ENCODE results near the gene DDX19B. TPM values are rescaled to one million over a fixed set of nuclear protein-coding genes. Genes with fewer than 3 reads are reported as not detected.

The DDX19B gene
- total and polyA plus RNA-seq, 8 donors = 9.8 to 34.3 (median 23.1) TPM

- H3K4me1 ChIP-seq = peaks cover 18 to 30% (median 22%) of the 10 kb centered on the region in 4 donors
Observed at GRCh38 chr16:70295634-70296033, 3.4 kb upstream of the DDX19B start.

GRCh38 chr16:70301121-70301520, 2.1 kb downstream of the DDX19B start:
- no peak for DNase-seq
- Histone ChIP-seq H3K27me3 (no peaks in the 10 kb centered on the region), H3K4me3 (no peak overlapping the region), H3K27ac (no peak overlapping the region), H3K4me1 (peaks cover 18 to 52% (median 28%) of the 10 kb centered on the region in 4 donors), H3K36me3 (peaks cover 3 to 32% (median 12%) of the 10 kb centered on the region in 4 donors), H3K9me3 (peaks cover 0 to 7% (median 0%) of the 10 kb centered on the region in 4 donors)
- WGBS, 5 donors = 96 to 100% (median 99%) methylated on average over 1 of the region's 1 CpG
- TF ChIP-seq CTCF (IDR thresholded peaks at IDR 0.05) (no peak), POLR2AphosphoS5 (IDR thresholded peaks at IDR 0.05) (no peak), EP300 (IDR thresholded peaks at IDR 0.05) (no peak), POLR2A (IDR thresholded peaks at IDR 0.05) (no peak)
- intact Hi-C loops (cut with DNase I; ENCODE audit: low total_unique reads) = no loop called here

More at GRCh38 chr16:70295634-70296033, 3.4 kb upstream of the DDX19B start:
- no peak for DNase-seq
- Histone ChIP-seq H3K36me3 (peaks cover 0 to 5% (median 0%) of the 10 kb centered on the region in 4 donors), H3K27me3 (no peaks in the 10 kb centered on the region), H3K27ac (no peak overlapping the region), H3K9me3 (no peaks in the 10 kb centered on the region), H3K4me3 (no peak overlapping the region)
- no peak for TF ChIP-seq POLR2A (IDR thresholded peaks at IDR 0.05)
- TF ChIP-seq POLR2AphosphoS5 (IDR thresholded peaks at IDR 0.05) = no peak
- TF ChIP-seq EP300 (IDR thresholded peaks at IDR 0.05) = no peak
- TF ChIP-seq CTCF (IDR thresholded peaks at IDR 0.05) = no peak
- intact Hi-C loops (cut with DNase I; ENCODE audit: low total_unique reads) = no loop called here

- no peak overlapping the region for H3K4me3 ChIP-seq
- H3K27me3 ChIP-seq = no peaks in the 10 kb centered on the region
- TF ChIP-seq POLR2AphosphoS5 (IDR thresholded peaks at IDR 0.05) (no peak), EP300 (IDR thresholded peaks at IDR 0.05) (no peak), CTCF (IDR thresholded peaks at IDR 0.05) (no peak), POLR2A (IDR thresholded peaks at IDR 0.05) (no peak)
- peaks cover 0 to 7% (median 0%) of the 10 kb centered on the region in 4 donors for H3K9me3 ChIP-seq
- peaks cover 3 to 32% (median 14%) of the 10 kb centered on the region in 4 donors for H3K36me3 ChIP-seq
- WGBS, 5 donors = 29 to 44% (median 36%) methylated on average over 1 of the region's 1 CpG
- H3K27ac ChIP-seq = no peak overlapping the region
- H3K4me1 ChIP-seq = peaks cover 18 to 51% (median 27%) of the 10 kb centered on the region in 4 donors
- intact Hi-C loops (cut with DNase I; ENCODE audit: low total_unique reads) = no loop called here
- DNase-seq = no peak
Observed at GRCh38 chr16:70302745-70303144, 3.8 kb downstream of the DDX19B start.

- peaks cover 5 to 36% (median 12%) of the 10 kb centered on the region in 4 donors for H3K4me1 ChIP-seq
- intact Hi-C loops (cut with DNase I; ENCODE audit: low total_unique reads) = no loop called here
- H3K9me3 ChIP-seq = peaks cover 0 to 7% (median 0%) of the 10 kb centered on the region in 4 donors
- no peak overlapping the region for H3K4me3 ChIP-seq
- no peaks in the 10 kb centered on the region for H3K27me3 ChIP-seq
- peaks cover 3 to 32% (median 19%) of the 10 kb centered on the region in 4 donors for H3K36me3 ChIP-seq
- 64 to 73% (median 68%) methylated on average over 3 of the region's 3 CpGs for WGBS, 5 donors
- DNase-seq = no peak
- no peak for TF ChIP-seq POLR2AphosphoS5 (IDR thresholded peaks at IDR 0.05)
- TF ChIP-seq CTCF (IDR thresholded peaks at IDR 0.05) = no peak
- TF ChIP-seq POLR2A (IDR thresholded peaks at IDR 0.05) = no peak
- H3K27ac ChIP-seq = no peak overlapping the region
Observed at GRCh38 chr16:70304892-70305448, 6.0 kb downstream of the DDX19B start.

Data from stomach (tissue), 9 donors.